Activated naive CD8-positive, alpha-beta T cell treated with anti-CD3 and anti-CD28 coated beads, Interleukin-2, amount 50 U/mL, for 16 hours (primary cell): ENCODE results near the gene UAP1L1.
A peak's percentile ranks its signal among the peaks of the same experiment; 100 is the strongest.

Experiments used
- DNase-seq: peaks from one replicate; pipeline ENCODE4 v3.0.0-alpha.2; 2020; ENCODE audit warnings: low read depth, low spot score

The UAP1L1 gene

DNA sequence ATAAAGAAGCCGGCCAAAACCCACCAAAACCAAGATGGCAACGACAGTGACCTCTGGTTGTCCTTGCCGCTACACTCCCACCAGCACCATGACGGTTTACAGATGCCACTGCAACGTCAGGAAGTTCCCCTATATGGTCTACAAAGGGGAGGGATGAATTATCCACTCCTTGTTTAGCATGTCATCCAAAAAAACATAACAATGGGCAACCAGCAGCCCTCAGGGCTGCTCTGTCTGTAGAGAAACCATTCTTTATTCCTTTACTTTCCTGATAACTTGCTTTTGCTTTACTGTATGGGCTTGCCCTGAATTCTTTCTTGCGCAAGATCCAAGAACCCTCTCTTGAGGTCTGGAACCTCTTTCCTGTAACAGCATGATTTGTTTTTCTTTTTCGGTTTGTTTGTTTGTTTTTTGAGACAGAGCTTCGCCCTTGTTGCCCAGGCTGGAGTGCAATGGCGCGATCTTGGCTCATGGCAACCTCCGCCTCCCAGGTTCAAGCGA lies 2.0 kb upstream of the UAP1L1 start:
- DNase-seq: no peak

GRCh38 chr9:137076636-137077009 lies 694 bp upstream of the UAP1L1 start:
- DNase-seq: no peak

DNA sequence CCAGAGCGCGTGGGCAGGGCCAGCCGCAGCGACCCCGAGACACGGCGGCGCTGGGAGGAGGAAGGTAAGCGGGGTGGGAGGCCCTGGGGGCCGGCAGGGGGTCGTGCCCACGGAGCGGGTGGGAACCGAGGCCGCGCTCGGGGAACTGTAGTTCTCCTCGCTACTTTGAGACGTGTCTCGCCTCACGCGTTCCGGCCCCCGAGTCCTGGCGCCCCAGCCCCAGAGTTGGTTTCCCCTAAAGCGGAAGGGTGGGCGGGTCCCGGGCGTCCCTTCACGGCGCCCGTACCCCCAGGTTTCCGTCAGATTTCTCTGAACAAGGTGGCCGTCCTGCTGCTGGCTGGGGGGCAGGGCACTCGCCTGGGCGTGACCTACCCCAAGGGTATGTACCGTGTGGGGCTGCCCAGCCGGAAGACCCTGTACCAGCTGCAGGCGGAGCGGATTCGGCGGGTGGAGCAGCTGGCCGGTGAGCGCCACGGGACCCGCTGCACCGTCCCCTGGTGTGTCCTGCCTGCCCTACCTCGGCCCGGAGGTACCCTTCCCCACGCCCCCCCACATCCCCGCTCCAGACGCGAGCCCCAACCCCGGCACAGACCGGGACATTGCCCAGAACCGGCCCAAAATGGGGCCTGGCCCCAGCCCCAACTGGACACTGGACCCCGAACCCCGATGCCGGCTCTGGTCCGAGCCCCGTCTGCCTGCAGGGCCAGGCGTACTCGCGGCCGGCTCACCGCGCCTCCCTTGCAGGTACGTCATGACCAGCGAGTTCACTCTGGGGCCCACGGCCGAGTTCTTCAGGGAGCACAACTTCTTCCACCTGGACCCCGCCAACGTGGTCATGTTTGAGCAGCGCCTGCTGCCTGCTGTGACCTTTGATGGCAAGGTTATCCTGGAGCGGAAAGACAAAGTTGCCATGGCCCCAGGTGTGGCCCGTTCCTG lies 709 bp downstream of the UAP1L1 start:
- DNase-seq: no peak

DNA sequence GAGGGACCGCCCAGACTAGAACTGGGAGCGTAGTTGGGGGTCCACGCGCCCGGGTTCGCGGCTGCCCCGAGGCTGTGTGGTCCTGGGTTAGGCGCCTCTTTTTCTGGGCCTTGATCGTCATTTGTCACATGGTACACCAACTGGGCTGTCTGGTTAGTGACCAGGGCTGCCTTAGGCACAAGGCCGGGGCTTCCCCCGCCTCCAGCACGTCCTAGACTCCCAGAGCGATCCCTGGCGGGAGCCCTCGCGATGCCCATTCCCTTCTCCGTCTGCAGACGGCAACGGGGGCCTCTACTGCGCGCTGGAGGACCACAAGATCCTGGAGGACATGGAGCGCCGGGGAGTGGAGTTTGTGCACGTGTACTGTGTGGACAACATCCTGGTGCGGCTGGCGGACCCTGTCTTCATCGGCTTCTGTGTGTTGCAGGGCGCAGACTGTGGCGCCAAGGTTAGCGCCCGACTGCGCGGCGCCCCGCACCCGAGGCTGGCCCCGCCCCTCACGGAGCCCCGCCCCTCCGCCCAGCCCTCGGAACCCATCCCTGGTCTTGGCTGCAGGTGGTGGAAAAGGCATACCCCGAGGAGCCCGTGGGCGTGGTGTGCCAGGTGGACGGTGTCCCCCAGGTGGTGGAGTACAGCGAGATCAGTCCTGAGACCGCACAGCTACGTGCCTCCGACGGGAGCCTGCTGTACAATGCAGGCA lies 1.5 kb downstream of the UAP1L1 start:
- no peak for DNase-seq

- DNase-seq: no peak
These were observed 2.1 kb downstream of the UAP1L1 start for GRCh38 chr9:137079401-137079787.

GRCh38 chr9:137080260-137081122 lies 3.2 kb downstream of the UAP1L1 start:
- no peak for DNase-seq

- no peak for DNase-seq
These were observed 5.1 kb downstream of the UAP1L1 start for GRCh38 chr9:137082222-137082924.

DNA sequence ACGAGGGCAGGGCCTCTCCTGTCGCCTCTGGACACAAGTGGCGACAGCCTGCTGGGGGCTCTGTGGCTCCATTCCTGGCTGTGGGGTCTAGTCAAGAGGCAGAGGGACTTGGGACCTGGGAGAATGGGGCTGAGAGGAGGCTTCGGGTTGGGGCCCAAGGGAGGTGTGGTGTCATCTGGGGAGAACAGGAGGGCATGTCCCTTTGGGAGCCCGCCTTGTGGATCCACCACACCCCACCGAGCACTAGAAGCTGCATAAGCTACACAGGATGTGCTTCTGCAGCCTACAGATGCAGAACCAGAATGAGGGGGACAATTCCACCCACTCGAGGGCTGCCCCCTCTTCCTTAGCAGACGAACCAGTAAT lies 5.6 kb downstream of the UAP1L1 start:
- DNase-seq: no peak

GRCh38 chr9:137083394-137084004 lies 6.2 kb downstream of the UAP1L1 start:
- no peak for DNase-seq

DNA sequence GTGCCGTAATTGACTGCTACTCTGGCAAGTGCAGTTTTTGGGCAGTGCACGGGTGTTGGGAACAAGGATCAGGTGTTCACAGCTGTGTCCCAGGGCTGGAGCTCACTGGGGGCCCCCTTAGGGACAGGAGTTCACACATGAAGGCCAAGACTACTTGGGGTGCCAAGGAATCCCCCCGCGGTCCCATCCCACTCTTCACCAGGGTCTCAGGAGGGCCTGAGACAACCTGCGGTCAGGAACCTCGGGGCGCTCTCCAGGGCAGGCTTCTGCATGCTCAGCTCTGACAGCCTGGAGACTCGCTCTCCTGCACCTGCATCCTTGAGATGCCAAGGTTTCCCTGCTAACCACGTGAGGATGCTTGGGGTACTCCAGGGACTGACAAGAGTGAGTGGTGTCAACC lies 7.2 kb downstream of the UAP1L1 start:
- no peak for DNase-seq

- DNase-seq: no peak
These were observed 8.7 kb downstream of the UAP1L1 start for GRCh38 chr9:137085920-137086530.

DNA sequence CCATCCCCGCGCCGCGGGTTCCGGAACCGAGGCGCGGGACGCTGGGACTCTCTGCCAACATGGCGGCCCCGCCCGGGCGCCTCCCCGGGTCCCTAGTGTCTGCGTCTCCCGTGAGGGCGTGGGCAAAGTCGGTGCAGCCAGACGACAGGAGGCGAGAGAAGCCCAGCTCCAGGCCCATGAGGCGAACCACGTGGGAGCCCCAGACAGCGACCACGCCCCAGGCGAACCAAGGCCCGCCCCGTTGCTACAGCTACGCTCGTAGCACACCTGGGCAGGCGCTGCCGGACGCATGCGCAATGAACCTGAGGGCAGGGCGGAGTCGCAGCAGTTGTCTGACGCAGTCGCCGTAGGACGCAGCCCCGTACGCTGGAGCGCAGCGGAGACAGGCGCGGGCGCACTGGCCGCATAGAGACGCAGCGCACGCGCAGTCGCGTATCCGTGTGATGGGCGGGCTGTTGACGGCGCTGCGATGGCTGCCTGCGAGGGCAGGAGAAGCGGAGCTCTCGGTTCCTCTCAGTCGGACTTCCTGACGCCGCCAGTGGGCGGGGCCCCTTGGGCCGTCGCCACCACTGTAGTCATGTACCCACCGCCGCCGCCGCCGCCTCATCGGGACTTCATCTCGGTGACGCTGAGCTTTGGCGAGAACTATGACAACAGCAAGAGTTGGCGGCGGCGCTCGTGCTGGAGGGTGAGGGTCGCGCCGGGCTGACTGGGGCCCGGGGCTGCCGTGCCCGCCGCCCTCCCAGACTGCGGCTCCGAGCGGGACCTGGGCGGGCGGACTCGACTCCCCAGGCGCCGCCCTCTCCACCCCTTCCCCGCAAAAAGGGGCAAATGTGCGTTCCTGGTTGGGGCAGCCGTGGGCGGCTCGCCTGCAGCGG lies 9.5 kb downstream of the UAP1L1 start, which contains the start of gene MAN1B1:
Gene MAN1B1, plus strand, starts transcription at position 455 of the 878 bp plus-strand sequence. Its CDS starts 15 bp downstream, at position 470.
- peak; percentile 98 for DNase-seq

GRCh38 chr9:137087409-137087925 lies 10.2 kb downstream of the UAP1L1 start:
- no peak for DNase-seq

- no peak for DNase-seq
These were observed 10.8 kb downstream of the UAP1L1 start for GRCh38 chr9:137088121-137088520.

DNA sequence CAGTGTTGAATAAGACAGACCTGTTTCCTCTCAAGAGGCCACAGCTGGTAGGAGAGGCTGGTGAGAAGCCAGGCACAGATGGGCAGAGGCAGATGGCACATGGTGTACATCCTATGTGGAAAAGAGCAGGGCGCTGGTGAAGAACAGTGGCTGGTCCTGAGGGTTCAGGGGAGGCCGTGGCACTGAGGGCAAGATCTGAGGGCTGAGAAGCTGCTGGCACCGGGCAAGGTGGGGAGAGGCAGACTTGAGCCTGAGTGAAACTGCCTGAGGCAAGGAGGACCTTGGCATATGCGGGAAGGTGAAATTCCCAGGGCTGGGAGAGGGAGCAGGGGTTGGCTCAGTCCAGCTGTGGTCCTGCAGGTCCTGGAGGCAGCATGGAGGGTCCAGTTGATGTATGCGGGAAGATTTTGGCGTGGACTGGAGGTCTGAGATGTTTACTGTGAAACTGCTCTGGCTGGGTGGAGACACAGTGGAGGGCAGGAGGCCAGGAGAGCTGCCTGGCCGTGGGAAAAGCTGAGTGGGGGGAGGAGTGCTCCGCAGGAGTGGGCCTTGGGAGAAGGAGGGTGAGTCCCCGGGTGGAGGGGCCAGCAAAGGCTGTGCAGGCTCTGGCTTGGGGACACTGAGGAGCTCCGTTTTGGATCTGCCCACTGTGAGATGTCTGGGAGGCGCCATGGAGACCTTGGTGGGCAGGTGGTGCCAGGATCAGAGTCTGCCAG lies 12.1 kb downstream of the UAP1L1 start:
- no peak for DNase-seq

DNA sequence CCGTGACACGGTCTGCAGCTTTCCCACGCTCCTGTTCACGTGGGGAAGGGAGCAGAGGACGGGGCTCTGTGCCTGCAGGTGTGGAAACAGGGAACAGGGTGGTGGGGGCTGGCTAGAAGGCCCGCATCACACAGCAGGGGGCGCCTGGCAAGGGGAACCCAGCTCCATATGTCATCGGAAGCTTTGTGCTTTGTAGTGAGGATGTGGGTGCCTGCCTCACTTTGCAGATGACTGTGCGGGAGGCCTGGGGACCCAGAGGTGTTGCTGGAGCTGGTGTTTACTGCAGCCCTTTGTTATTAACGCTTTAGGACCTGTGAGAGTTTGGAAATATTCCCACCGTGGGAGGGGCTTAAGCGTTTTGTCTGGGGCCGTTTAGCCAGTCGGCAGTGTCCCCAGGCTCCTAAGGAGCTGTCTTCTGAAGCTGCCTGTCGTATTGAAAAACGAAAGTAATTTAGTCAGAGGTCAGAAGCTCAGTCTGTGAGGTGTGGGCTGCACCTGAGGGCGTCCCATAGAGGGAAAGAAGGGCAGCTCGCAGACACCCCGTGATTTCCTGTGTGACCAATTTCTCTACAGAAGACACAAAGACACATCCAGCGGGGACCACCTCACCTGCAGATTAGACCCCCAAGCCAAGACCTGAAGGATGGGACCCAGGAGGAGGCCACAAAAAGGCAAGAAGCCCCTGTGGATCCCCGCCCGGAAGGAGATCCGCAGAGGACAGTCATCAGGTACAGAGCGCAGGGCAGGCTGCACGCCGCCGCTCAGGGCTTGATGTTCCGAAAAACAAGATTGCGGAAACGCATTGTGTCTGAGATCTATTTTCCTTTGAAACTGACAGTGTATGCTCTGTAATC lies 18.6 kb downstream of the UAP1L1 start:
- DNase-seq: peak; percentile 64

DNA sequence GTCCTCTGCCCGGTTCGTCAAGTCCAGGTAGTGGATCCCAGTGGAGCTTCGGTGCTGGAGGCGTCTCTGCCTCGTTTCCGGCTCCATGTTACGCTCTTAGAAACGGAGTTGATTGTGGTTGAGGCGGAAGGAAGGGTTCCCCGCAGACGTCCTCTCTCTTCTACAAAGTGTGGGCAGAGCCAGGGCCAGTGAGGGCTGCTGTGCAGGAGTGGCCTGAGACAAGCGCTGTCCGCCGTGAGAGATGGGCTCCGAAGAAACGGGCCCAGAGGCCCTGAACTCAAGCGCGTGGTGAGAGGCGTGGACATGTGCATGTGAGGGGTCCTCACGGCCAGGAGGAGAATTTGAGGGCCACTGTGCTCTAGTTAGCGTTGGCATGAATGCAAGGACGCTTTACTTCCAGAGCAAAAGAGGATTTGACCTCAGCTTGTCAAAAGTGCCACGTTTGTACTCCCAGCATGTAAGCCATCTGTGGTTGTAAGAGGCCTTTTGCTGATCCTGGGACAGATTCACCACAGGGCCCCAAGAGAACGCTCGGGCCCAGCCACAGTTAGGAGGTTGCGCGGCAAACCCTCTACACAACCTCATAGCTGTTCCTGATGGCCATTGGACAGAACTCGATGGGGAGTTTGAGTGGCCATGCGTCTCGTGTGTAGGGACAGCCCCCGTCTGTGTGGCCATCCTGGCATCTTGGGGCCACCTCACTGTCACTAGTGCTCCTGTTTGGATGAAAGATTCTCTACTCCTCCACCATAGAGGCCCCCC lies 19.6 kb downstream of the UAP1L1 start:
- no peak for DNase-seq
